ENCODE results near the gene IGLL5. TPM values are rescaled to one million over a fixed set of nuclear protein-coding genes. Genes with fewer than 3 reads are reported as not detected.

The IGLL5 gene
- total RNA-seq (2022), result not detected in 2 replicates
- Bru-seq, nascent RNA, result not detected
- BruChase-seq, experiment 1, labeled RNA remaining after a 6-hour chase, result not detected
- BruChase-seq, experiment 2, labeled RNA remaining after a 2-hour chase, result not detected
- long read RNA-seq, result 0 reads

- H3K4me1 Mint-ChIP-seq (ENCODE audit: insufficient read depth, unreplicated experiment), result no peaks in the 10 kb centered on the region
- CTCF ChIA-PET, result no interaction called here
- DNase-seq (ENCODE audit: unreplicated experiment), result no peak
- TF ChIP-seq CTCF (IDR thresholded peaks at IDR 0.05; ENCODE audit: unreplicated experiment), result no peak
- H3K4me3 Mint-ChIP-seq (ENCODE audit: unreplicated experiment), result no peak within 1 kb of the TSS
- H3K27me3 Mint-ChIP-seq (ENCODE audit: insufficient read depth, unreplicated experiment), result peaks cover 66% of the 10 kb centered on the region
- no peaks in the 10 kb centered on the region for H3K9me3 Mint-ChIP-seq (ENCODE audit: unreplicated experiment)
- POLR2A ChIA-PET, result no interaction called here
- peaks cover 5% of the 10 kb centered on the region for H3K36me3 Mint-ChIP-seq (ENCODE audit: insufficient read depth, unreplicated experiment)
- no peak within 1 kb of the TSS for H3K27ac Mint-ChIP-seq (ENCODE audit: low read depth, unreplicated experiment)
- BruUV-seq (replicated peaks), result no TSS peak
- intact Hi-C loops (cut with micrococcal nuclease), result no loop called here
Observed at GRCh38 chr22:22887621-22888503, at the start of gene IGLL5. IGLL5 (plus strand) TSS chr22:22887816; CDS start chr22:22888054, 238 bp downstream.

GRCh38 chr22:22838148-22838786, 49.3 kb upstream of the IGLL5 start:
- Mint-ChIP-seq H3K27ac (ENCODE audit: low read depth, unreplicated experiment) (no peak overlapping the region), H3K36me3 (ENCODE audit: insufficient read depth, unreplicated experiment) (no peaks in the 10 kb centered on the region), H3K4me1 (ENCODE audit: insufficient read depth, unreplicated experiment) (peaks cover 4% of the 10 kb centered on the region), H3K27me3 (ENCODE audit: insufficient read depth, unreplicated experiment) (peaks cover 88% of the 10 kb centered on the region), H3K4me3 (ENCODE audit: unreplicated experiment) (no peak overlapping the region), H3K9me3 (ENCODE audit: unreplicated experiment) (no peaks in the 10 kb centered on the region)
- POLR2A ChIA-PET, result no interaction called here
- CTCF ChIA-PET, result interaction anchor here (0.6 to 4.1 kb wide), 4 partner anchors 10 to 143 kb away, joined by 3 to 20 read pairs (median 3); no protein-coding TSS in a partner anchor
- BruUV-seq (replicated peaks), result no TSS peak
- intact Hi-C loops (cut with micrococcal nuclease), result no loop called here
- DNase-seq (ENCODE audit: unreplicated experiment), result no peak
- TF ChIP-seq CTCF (IDR thresholded peaks at IDR 0.05; ENCODE audit: unreplicated experiment), result no peak

- POLR2A ChIA-PET, result no interaction called here
- no TSS peak for BruUV-seq (replicated peaks)
- H3K27me3 Mint-ChIP-seq (ENCODE audit: insufficient read depth, unreplicated experiment), result peaks cover 88% of the 10 kb centered on the region
- H3K27ac Mint-ChIP-seq (ENCODE audit: low read depth, unreplicated experiment), result no peak overlapping the region
- intact Hi-C loops (cut with micrococcal nuclease), result no loop called here
- no peaks in the 10 kb centered on the region for H3K36me3 Mint-ChIP-seq (ENCODE audit: insufficient read depth, unreplicated experiment)
- CTCF ChIA-PET, result interaction anchor here (4.1 kb wide), 1 partner anchor 9 kb away, joined by 20 read pairs; no protein-coding TSS in a partner anchor
- H3K4me1 Mint-ChIP-seq (ENCODE audit: insufficient read depth, unreplicated experiment), result peaks cover 4% of the 10 kb centered on the region
- H3K4me3 Mint-ChIP-seq (ENCODE audit: unreplicated experiment), result no peak overlapping the region
- TF ChIP-seq CTCF (IDR thresholded peaks at IDR 0.05; ENCODE audit: unreplicated experiment), result no peak
- H3K9me3 Mint-ChIP-seq (ENCODE audit: unreplicated experiment), result no peaks in the 10 kb centered on the region
- DNase-seq (ENCODE audit: unreplicated experiment), result no peak
Observed at GRCh38 chr22:22839570-22840314, 47.9 kb upstream of the IGLL5 start.

- Mint-ChIP-seq H3K27me3 (ENCODE audit: insufficient read depth, unreplicated experiment) (peaks cover 88% of the 10 kb centered on the region), H3K4me1 (ENCODE audit: insufficient read depth, unreplicated experiment) (peaks cover 4% of the 10 kb centered on the region), H3K9me3 (ENCODE audit: unreplicated experiment) (no peaks in the 10 kb centered on the region), H3K27ac (ENCODE audit: low read depth, unreplicated experiment) (no peak overlapping the region), H3K36me3 (ENCODE audit: insufficient read depth, unreplicated experiment) (no peaks in the 10 kb centered on the region), H3K4me3 (ENCODE audit: unreplicated experiment) (no peak overlapping the region)
- TF ChIP-seq CTCF (IDR thresholded peaks at IDR 0.05; ENCODE audit: unreplicated experiment), result no peak
- intact Hi-C loops (cut with micrococcal nuclease), result no loop called here
- BruUV-seq (replicated peaks), result no TSS peak
- ChIA-PET CTCF (no interaction called here), POLR2A (no interaction called here)
- no peak for DNase-seq (ENCODE audit: unreplicated experiment)
Observed at GRCh38 chr22:22840780-22841179, 46.8 kb upstream of the IGLL5 start.
